22Rv1 (cell line): Measurements from ENCODE around the gene KCNT2.

ENCODE experiments used
- CTCF ChIP-seq: fragments of 450-650 bp; IDR thresholded peaks from 2 replicates; pipeline ENCODE4 v1.5.1; 2017; ENCODE audit warnings: mild to moderate bottlenecking
- ZFX ChIP-seq: fragments of 450-650 bp; IDR thresholded peaks from 2 replicates; pipeline ENCODE4 v1.6.1; 2017; ENCODE audit warnings: antibody characterized with exemption, borderline replicate concordance

- no peak for TF ChIP-seq CTCF
- no peak for TF ChIP-seq ZFX
These were observed 141.6 kb downstream of the KCNT2 start for GRCh38 chr1:196466654-196467053.
